ENCODE results near the gene LHFPL6. TPM values are rescaled to one million over a fixed set of nuclear protein-coding genes. Genes with fewer than 3 reads are reported as not detected.

The LHFPL6 gene
- polyA plus RNA-seq, 3 donors = 0.14 to 0.59 (median 0.46) TPM

DNA sequence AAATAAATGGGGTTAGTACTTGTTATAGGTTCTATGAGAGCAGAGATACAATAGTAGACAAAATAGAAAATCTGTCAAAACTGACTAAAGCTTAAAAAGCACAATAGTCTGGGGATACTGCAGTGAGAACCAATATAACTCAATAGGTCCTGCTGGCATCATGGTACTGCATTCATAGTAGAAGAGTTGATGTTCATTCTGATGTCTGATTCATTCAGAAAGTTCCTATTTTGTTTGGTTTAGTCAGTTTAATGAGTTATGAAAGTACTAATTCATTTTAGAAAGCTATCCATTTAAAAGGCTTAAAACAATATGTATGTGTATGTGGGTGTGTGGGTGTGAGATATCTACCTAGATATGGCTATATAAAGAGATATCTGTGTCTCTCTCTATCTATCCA, 152.8 kb downstream of the LHFPL6 start:
- DNase-seq = no peak
- H3K9me3 Mint-ChIP-seq = no peaks in the 10 kb centered on the region
- no peak overlapping the region for H3K4me3 ChIP-seq (replicated peaks in 1 of 3; ENCODE audit: low read depth in 2 of 3, low read length in 3 of 3)
- H2AFZ ChIP-seq (ENCODE audit: insufficient read depth, low read depth, low read length, poor library complexity, severe bottlenecking) = no peak overlapping the region
- TF ChIP-seq, protein P1, sequence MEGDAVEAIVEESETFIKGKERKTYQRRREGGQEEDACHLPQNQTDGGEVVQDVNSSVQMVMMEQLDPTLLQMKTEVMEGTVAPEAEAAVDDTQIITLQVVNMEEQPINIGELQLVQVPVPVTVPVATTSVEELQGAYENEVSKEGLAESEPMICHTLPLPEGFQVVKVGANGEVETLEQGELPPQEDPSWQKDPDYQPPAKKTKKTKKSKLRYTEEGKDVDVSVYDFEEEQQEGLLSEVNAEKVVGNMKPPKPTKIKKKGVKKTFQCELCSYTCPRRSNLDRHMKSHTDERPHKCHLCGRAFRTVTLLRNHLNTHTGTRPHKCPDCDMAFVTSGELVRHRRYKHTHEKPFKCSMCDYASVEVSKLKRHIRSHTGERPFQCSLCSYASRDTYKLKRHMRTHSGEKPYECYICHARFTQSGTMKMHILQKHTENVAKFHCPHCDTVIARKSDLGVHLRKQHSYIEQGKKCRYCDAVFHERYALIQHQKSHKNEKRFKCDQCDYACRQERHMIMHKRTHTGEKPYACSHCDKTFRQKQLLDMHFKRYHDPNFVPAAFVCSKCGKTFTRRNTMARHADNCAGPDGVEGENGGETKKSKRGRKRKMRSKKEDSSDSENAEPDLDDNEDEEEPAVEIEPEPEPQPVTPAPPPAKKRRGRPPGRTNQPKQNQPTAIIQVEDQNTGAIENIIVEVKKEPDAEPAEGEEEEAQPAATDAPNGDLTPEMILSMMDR (IDR thresholded peaks at IDR 0.05) = no peak
- no peaks in the 10 kb centered on the region for H3K36me3 ChIP-seq (replicated peaks in 1 of 2; ENCODE audit: control insufficient read depth in 1 of 2, insufficient read depth in 2 of 2, low read length in 2 of 2)
- H3K4me2 ChIP-seq (replicated peaks; ENCODE audit: extremely low read depth, low read length, poor library complexity, severe bottlenecking) = no peak overlapping the region
- no peaks in the 10 kb centered on the region for H3K9me3 ChIP-seq (replicated peaks in 1 of 2; ENCODE audit: control insufficient read depth in 1 of 2, insufficient read depth in 1 of 2, low read length in 2 of 2)
- no peak overlapping the region for H3K9ac ChIP-seq (ENCODE audit: insufficient read depth, low read length, poor library complexity, severe bottlenecking)
- no peaks in the 10 kb centered on the region for H3K79me2 ChIP-seq (ENCODE audit: insufficient read depth, low read length)
- no peak overlapping the region for H3K4me3 Mint-ChIP-seq
- H3K4me1 Mint-ChIP-seq = peaks cover 29% of the 10 kb centered on the region
- H4K20me1 ChIP-seq (ENCODE audit: insufficient read depth, low read length) = no peaks in the 10 kb centered on the region
- no peaks in the 10 kb centered on the region for H3K36me3 Mint-ChIP-seq
- no peaks in the 10 kb centered on the region for H3K27me3 ChIP-seq (ENCODE audit: control insufficient read depth in 2 of 2, insufficient read depth in 2 of 2, low read length in 2 of 2)
- no peak overlapping the region for H3K27ac ChIP-seq (ENCODE audit: low read depth in 1 of 2, low read length in 2 of 2)
- no peak overlapping the region for H3K27ac Mint-ChIP-seq
- intact Hi-C loops (cut with micrococcal nuclease) = no loop called here
- peaks cover 0 to 3% (median 0%) of the 10 kb centered on the region in 3 donors for H3K27me3 Mint-ChIP-seq (ENCODE audit: low read depth in 3 of 3)
- H3K4me1 ChIP-seq (ENCODE audit: control insufficient read depth in 1 of 2, insufficient read depth in 2 of 2, low read length in 2 of 2) = peaks cover 19 to 29% of the 10 kb centered on the region in 2 donors

DNA sequence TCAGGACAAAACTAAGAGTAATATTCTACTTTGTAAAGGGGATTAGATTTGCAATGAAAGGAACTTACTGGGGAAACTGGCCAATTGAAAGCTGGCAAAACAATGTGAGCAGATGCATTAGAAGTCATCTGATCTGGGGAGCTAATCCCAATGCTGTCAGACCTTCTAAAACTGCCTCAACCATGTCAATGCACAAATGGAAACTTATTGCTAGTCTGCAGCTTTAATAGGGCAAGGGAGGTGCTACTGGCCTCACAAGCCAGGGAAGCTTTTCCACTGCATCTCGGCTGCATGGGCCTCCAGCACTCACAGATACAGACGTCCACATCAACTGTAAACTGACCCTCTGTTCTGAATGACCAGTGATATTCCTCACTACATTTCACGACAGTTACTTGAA, 154.2 kb downstream of the LHFPL6 start:
- intact Hi-C loops (cut with micrococcal nuclease) = no loop called here
- Histone ChIP-seq H3K27me3 (ENCODE audit: control insufficient read depth in 2 of 2, insufficient read depth in 2 of 2, low read length in 2 of 2) (no peaks in the 10 kb centered on the region), H3K79me2 (ENCODE audit: insufficient read depth, low read length) (no peaks in the 10 kb centered on the region), H3K4me1 (ENCODE audit: control insufficient read depth in 1 of 2, insufficient read depth in 2 of 2, low read length in 2 of 2) (peaks cover 19 to 29% of the 10 kb centered on the region in 2 donors), H3K9ac (ENCODE audit: insufficient read depth, low read length, poor library complexity, severe bottlenecking) (no peak overlapping the region), H4K20me1 (ENCODE audit: insufficient read depth, low read length) (no peaks in the 10 kb centered on the region), H3K4me3 (replicated peaks in 1 of 3; ENCODE audit: low read depth in 2 of 3, low read length in 3 of 3) (no peak overlapping the region), H3K27ac (ENCODE audit: low read depth in 1 of 2, low read length in 2 of 2) (no peak overlapping the region), H3K9me3 (replicated peaks in 1 of 2; ENCODE audit: control insufficient read depth in 1 of 2, insufficient read depth in 1 of 2, low read length in 2 of 2) (no peaks in the 10 kb centered on the region), H3K4me2 (replicated peaks; ENCODE audit: extremely low read depth, low read length, poor library complexity, severe bottlenecking) (no peak overlapping the region), H3K36me3 (replicated peaks in 1 of 2; ENCODE audit: control insufficient read depth in 1 of 2, insufficient read depth in 2 of 2, low read length in 2 of 2) (no peaks in the 10 kb centered on the region), H2AFZ (ENCODE audit: insufficient read depth, low read depth, low read length, poor library complexity, severe bottlenecking) (no peak overlapping the region)
- no peak overlapping the region for H3K4me3 Mint-ChIP-seq
- H3K27ac Mint-ChIP-seq = no peak overlapping the region
- peaks cover 29% of the 10 kb centered on the region for H3K4me1 Mint-ChIP-seq
- TF ChIP-seq, protein P1 (IDR thresholded peaks at IDR 0.05) = no peak
- H3K36me3 Mint-ChIP-seq = no peaks in the 10 kb centered on the region
- WGBS (ENCODE audit: insufficient coverage) = 100% methylated on average over 1 of the region's 3 CpGs
- no peak for DNase-seq
- no peaks in the 10 kb centered on the region for H3K9me3 Mint-ChIP-seq
- H3K27me3 Mint-ChIP-seq (ENCODE audit: low read depth in 3 of 3) = peaks cover 0 to 3% (median 0%) of the 10 kb centered on the region in 3 donors

All from CD14-positive monocyte (primary cell).